ENCODE measurements around the gene JAG1.

DNA sequence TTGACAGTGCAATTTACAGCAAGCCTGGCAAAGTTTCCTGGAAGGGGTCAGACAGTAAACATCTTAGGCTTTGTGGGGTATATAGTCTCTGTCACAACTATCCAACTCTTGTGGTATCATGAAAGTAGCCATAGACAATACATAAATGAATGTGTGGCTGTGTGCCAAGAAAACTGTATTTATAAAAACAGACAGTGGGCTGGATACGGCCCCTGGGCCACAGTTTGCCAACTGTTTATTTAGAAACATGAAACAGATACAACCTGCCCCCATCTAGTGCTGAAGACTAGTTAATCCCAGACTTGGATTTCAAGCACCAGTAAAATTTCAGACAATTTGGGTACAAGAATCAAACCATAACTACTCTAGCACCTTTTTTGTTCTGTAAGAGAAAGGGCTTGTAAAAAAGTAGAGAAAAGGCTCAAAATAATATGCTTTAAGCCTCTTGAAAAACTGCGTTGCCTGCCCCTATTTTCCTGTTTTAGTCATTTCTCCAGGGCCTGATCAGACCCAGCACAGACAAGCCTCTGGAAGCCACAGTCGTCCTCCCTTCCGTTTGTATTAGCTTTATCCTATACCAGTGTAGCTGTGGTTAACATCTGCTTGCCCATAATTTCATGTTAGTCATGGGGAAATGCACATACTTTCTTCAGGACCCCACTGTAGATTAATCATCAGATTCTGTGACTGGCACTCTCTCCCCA is 30.8 kb downstream of the JAG1 start:
- TF ChIP-seq, protein P1, sequence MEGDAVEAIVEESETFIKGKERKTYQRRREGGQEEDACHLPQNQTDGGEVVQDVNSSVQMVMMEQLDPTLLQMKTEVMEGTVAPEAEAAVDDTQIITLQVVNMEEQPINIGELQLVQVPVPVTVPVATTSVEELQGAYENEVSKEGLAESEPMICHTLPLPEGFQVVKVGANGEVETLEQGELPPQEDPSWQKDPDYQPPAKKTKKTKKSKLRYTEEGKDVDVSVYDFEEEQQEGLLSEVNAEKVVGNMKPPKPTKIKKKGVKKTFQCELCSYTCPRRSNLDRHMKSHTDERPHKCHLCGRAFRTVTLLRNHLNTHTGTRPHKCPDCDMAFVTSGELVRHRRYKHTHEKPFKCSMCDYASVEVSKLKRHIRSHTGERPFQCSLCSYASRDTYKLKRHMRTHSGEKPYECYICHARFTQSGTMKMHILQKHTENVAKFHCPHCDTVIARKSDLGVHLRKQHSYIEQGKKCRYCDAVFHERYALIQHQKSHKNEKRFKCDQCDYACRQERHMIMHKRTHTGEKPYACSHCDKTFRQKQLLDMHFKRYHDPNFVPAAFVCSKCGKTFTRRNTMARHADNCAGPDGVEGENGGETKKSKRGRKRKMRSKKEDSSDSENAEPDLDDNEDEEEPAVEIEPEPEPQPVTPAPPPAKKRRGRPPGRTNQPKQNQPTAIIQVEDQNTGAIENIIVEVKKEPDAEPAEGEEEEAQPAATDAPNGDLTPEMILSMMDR (IDR thresholded peaks at IDR 0.05): no peak
- TF ChIP-seq ZFX (IDR thresholded peaks at IDR 0.05; ENCODE audit: borderline replicate concordance): no peak
